Stromal cell of bone marrow (primary cell): ENCODE data around the gene PTRHD1.
"Not testable (repeated sequence)": the region's sequence is repeated elsewhere in the genome, so short reads cannot be mapped to it uniquely, and the experiment has no call there.

Experiments
- DNase-seq: peaks from one replicate; pipeline ENCODE4 v3.0.0-alpha.2; 2012; ENCODE audit warnings: low read depth

The PTRHD1 gene

GRCh38 chr2:24792874-24793760 lies at the start of gene PTRHD1, which contains the start of gene CENPO:
TSS of gene PTRHD1 (minus strand) at chr2:24793391. CDS start at chr2:24793377, 14 bp downstream.
TSS of gene CENPO (plus strand) at chr2:24793425. CDS start at chr2:24793920, 495 bp downstream.
- peak; percentile 93 for DNase-seq

- DNase-seq: no peak
Measured at GRCh38 chr2:24842081-24843050, 49.2 kb upstream of the PTRHD1 start.

GRCh38 chr2:24840962-24841945 lies 48.1 kb upstream of the PTRHD1 start:
- DNase-seq: no peak

- DNase-seq: no peak
Measured at GRCh38 chr2:24840164-24840869, 47.1 kb upstream of the PTRHD1 start.

- DNase-seq: no peak
Measured at GRCh38 chr2:24839729-24840128, 46.5 kb upstream of the PTRHD1 start.

- no peak for DNase-seq
Measured at GRCh38 chr2:24838541-24838940, 45.4 kb upstream of the PTRHD1 start.

- no peak for DNase-seq
Measured at GRCh38 chr2:24837996-24838513, 44.9 kb upstream of the PTRHD1 start.

GRCh38 chr2:24836706-24837105 lies 43.5 kb upstream of the PTRHD1 start:
- DNase-seq: no peak

GRCh38 chr2:24836206-24836605 lies 43.0 kb upstream of the PTRHD1 start:
- DNase-seq: no peak

- not testable (repeated sequence) for DNase-seq
Measured at GRCh38 chr2:24835411-24835810, 42.2 kb upstream of the PTRHD1 start.

GRCh38 chr2:24834733-24835395 lies 41.7 kb upstream of the PTRHD1 start:
- no peak for DNase-seq

GRCh38 chr2:24833821-24834732 lies 40.9 kb upstream of the PTRHD1 start:
- no peak for DNase-seq

- DNase-seq: no peak
Measured at GRCh38 chr2:24832931-24833701, 39.9 kb upstream of the PTRHD1 start.

GRCh38 chr2:24832521-24832920 lies 39.3 kb upstream of the PTRHD1 start:
- no peak for DNase-seq

GRCh38 chr2:24832073-24832461 lies 38.9 kb upstream of the PTRHD1 start:
- DNase-seq: no peak

- no peak for DNase-seq
Measured at GRCh38 chr2:24831221-24832072, 38.3 kb upstream of the PTRHD1 start.

- DNase-seq: no peak
Measured at GRCh38 chr2:24830786-24831185, 37.6 kb upstream of the PTRHD1 start.
